Nephron (organoid): ENCODE results near the gene NUF2.

Experiments used
- H3K27ac Mint-ChIP-seq, 3 experiments: 2 replicates each; pipeline ENCODE4 v1.8.0; 2020; ENCODE audit warnings: mixed read lengths in 3 of 3, mild to moderate bottlenecking in 2 of 3, moderate library complexity in 1 of 3
- H3K27me3 Mint-ChIP-seq: 2 replicates; pipeline ENCODE4 v1.8.0; 2021; ENCODE audit warnings: low read depth, mild to moderate bottlenecking, moderate library complexity, mixed read lengths
- H3K36me3 Mint-ChIP-seq: 2 replicates; pipeline ENCODE4 v1.8.0; 2020; ENCODE audit warnings: low read depth, mixed read lengths
- H3K4me1 Mint-ChIP-seq: 2 replicates; pipeline ENCODE4 v1.8.0; 2020; ENCODE audit warnings: mixed read lengths
- H3K4me3 Mint-ChIP-seq, 3 experiments: 2 replicates each; pipeline ENCODE4 v1.8.0; 2020; ENCODE audit warnings: mild to moderate bottlenecking in 3 of 3, mixed read lengths in 3 of 3, moderate library complexity in 2 of 3
- H3K9me3 Mint-ChIP-seq: 2 replicates; pipeline ENCODE4 v1.8.0; 2020; ENCODE audit warnings: mixed read lengths
- TF ChIP-seq, protein P1 (sequence below), 3 experiments: fragments of 200-600 bp; sonication (generic); IDR thresholded peaks; one replicate each; pipeline ENCODE4 v1.5.0; 2021; ENCODE audit warnings: antibody characterized with exemption in 3 of 3; ENCODE audit not compliant: unreplicated experiment in 3 of 3

The NUF2 gene

DNA sequence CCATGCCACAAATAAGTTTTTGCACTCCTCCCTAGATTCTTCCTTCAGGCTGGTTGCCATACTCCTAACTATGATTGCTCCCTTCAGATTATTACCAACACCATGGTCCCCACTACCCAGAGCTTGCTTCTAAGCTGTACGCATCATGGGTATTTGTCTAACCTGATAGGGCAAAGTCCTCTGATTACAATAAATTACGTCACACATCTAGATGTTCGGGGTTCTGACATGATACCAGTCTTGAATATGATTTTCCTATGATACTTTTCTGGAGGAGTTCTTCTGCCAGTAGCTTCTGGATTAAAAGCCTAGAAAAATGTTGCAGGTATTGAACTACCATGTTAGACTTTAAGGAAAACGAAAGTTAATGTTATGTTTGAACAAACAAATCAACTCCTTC, 67.2 kb downstream of the NUF2 start:
- TF ChIP-seq, protein P1, sequence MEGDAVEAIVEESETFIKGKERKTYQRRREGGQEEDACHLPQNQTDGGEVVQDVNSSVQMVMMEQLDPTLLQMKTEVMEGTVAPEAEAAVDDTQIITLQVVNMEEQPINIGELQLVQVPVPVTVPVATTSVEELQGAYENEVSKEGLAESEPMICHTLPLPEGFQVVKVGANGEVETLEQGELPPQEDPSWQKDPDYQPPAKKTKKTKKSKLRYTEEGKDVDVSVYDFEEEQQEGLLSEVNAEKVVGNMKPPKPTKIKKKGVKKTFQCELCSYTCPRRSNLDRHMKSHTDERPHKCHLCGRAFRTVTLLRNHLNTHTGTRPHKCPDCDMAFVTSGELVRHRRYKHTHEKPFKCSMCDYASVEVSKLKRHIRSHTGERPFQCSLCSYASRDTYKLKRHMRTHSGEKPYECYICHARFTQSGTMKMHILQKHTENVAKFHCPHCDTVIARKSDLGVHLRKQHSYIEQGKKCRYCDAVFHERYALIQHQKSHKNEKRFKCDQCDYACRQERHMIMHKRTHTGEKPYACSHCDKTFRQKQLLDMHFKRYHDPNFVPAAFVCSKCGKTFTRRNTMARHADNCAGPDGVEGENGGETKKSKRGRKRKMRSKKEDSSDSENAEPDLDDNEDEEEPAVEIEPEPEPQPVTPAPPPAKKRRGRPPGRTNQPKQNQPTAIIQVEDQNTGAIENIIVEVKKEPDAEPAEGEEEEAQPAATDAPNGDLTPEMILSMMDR (IDR thresholded peaks at IDR 0.05; ENCODE audit: unreplicated experiment in 3 of 3): no peak
- H3K4me1 Mint-ChIP-seq: no peaks in the 10 kb centered on the region
- no peak overlapping the region for H3K27ac Mint-ChIP-seq
- H3K4me3 Mint-ChIP-seq: no peak overlapping the region
- no peaks in the 10 kb centered on the region for H3K27me3 Mint-ChIP-seq
- H3K9me3 Mint-ChIP-seq: no peaks in the 10 kb centered on the region
- H3K36me3 Mint-ChIP-seq: no peaks in the 10 kb centered on the region

GRCh38 chr1:163395790-163396189, 74.0 kb downstream of the NUF2 start:
- no peaks in the 10 kb centered on the region for H3K9me3 Mint-ChIP-seq
- H3K36me3 Mint-ChIP-seq: no peaks in the 10 kb centered on the region

DNA sequence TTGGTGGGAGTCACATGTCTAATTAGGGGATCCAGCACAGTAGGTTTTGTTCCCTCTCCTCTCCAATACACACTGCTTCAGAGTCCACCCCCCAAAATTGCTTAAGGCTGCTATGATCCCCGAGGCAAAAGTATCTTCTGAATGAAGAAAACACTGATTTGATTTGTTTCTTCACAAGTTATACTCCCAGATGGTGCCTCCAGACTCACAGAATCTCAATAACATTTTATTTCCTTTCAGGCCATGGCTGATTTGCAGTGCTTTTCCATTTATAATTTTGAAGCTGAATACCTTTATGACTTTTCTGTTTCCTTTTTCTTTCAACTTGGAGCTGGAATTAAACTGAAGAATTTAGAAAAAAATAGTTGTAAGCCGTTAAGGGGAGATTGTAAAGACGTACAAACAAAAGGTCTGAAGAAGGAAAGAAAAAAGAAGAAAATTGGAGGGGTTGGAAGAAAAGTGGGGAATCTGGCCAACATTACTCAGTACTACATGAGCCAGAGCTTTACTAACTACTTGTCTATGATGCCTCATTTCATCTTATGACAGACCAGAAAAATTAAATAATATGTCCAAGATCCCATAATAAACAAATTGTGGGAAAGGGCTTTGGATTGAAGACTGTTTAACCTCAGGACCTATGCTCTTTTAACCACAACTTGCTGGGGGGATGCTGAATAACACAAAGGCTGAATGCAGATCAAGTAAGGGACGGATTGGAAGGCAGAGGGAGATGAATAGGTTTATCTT, 75.9 kb downstream of the NUF2 start:
- Mint-ChIP-seq H3K9me3 (no peaks in the 10 kb centered on the region), H3K4me3 (no peak overlapping the region), H3K27ac (peak overlapping the region in 2 of 3 experiments; percentile 39 to 47), H3K4me1 (peaks cover 20% of the 10 kb centered on the region), H3K36me3 (no peaks in the 10 kb centered on the region), H3K27me3 (no peaks in the 10 kb centered on the region)
- TF ChIP-seq, protein P1 (IDR thresholded peaks at IDR 0.05; ENCODE audit: unreplicated experiment in 3 of 3): no peak

More at GRCh38 chr1:163395790-163396189, 74.0 kb downstream of the NUF2 start:
- H3K27ac Mint-ChIP-seq: peak overlapping the region; percentile 26 to 69 (median 58)
- H3K27me3 Mint-ChIP-seq: no peaks in the 10 kb centered on the region
- peaks cover 20% of the 10 kb centered on the region for H3K4me1 Mint-ChIP-seq
- TF ChIP-seq, protein P1 (IDR thresholded peaks at IDR 0.05; ENCODE audit: unreplicated experiment in 3 of 3): no peak
- no peak overlapping the region for H3K4me3 Mint-ChIP-seq

DNA sequence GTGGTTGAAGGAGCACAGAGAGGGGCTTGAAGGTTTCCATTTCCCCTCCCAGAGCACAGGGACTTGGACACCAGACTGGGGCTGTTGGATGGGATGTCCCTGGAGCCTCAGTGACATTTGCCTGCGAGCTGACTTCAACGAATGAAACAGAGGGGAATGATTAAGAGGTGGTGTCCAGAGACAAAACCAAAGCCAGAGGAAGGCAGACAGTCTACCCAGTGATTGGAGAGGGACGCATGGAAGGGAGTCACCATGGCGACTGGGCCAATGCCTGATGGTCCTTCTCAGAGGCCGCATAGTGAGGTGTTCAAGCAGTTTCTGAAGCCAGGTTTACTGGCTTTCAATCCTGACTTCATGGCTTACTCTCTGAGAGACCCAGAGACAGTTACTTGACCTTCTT, 77.2 kb downstream of the NUF2 start:
- Mint-ChIP-seq H3K4me3 (no peak overlapping the region), H3K9me3 (no peaks in the 10 kb centered on the region), H3K27me3 (no peaks in the 10 kb centered on the region), H3K36me3 (no peaks in the 10 kb centered on the region), H3K27ac (peak overlapping the region in 2 of 3 experiments; percentile 49 to 78), H3K4me1 (peaks cover 20% of the 10 kb centered on the region)
- TF ChIP-seq, protein P1 (IDR thresholded peaks at IDR 0.05; ENCODE audit: unreplicated experiment in 3 of 3): no peak

- no peaks in the 10 kb centered on the region for H3K9me3 Mint-ChIP-seq
- TF ChIP-seq, protein P1 (IDR thresholded peaks at IDR 0.05; ENCODE audit: unreplicated experiment in 3 of 3): no peak
- peak overlapping the region; percentile 47 to 91 (median 78) for H3K27ac Mint-ChIP-seq
- no peak overlapping the region for H3K4me3 Mint-ChIP-seq
- H3K36me3 Mint-ChIP-seq: no peaks in the 10 kb centered on the region
- no peaks in the 10 kb centered on the region for H3K27me3 Mint-ChIP-seq
- peaks cover 20% of the 10 kb centered on the region for H3K4me1 Mint-ChIP-seq
These were observed 78.3 kb downstream of the NUF2 start for GRCh38 chr1:163399976-163400601.
